Pulmonary artery endothelial cell (primary cell): ENCODE measurements around the gene ZDHHC7. TPM values are rescaled to one million over a fixed set of nuclear protein-coding genes. Genes with fewer than 3 reads are reported as not detected.

Source experiments
- DNase-seq: peaks from one replicate; pipeline ENCODE4 v3.0.0-alpha.2; 2011; ENCODE audit warnings: low read depth, low spot score
- total RNA-seq: library from RNA; depleted of rRNA; stranded (reverse); fragments of >200 nt; gene quantifications from 2 replicates; pipeline ENCODE4 v1.2.3, GENCODE V29; 2014

The ZDHHC7 gene
- total RNA-seq, 1 donor from 2014 or later, result 56.0 TPM

DNA sequence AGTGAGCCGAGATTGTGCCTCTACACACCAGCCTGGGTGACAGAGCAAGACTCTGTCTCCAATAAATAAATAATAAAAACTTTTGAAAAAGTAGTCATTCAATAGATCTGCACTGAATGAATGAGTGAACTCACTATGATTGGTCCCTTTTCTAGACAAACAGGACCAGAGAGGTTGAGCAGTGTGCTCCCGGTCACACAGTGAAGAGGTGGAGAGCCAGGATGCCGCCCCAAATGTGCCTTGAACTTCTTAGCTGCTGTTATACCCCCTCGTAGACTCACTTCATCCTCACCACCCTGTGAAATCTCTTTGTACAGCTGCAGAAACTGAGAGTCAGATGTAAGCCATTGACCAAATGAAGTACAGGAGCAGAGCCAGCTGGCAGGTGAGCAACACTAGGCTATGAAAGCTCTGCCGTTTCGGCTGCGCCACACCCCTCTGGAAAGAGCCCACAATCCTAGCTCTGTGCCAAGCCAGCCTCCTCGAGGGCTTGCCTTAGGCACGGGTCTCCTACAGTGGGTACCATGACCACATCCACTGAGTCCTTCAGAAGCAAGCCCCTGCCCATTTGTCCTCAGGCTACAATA lies 8.4 kb upstream of the ZDHHC7 start:
- no peak for DNase-seq

DNA sequence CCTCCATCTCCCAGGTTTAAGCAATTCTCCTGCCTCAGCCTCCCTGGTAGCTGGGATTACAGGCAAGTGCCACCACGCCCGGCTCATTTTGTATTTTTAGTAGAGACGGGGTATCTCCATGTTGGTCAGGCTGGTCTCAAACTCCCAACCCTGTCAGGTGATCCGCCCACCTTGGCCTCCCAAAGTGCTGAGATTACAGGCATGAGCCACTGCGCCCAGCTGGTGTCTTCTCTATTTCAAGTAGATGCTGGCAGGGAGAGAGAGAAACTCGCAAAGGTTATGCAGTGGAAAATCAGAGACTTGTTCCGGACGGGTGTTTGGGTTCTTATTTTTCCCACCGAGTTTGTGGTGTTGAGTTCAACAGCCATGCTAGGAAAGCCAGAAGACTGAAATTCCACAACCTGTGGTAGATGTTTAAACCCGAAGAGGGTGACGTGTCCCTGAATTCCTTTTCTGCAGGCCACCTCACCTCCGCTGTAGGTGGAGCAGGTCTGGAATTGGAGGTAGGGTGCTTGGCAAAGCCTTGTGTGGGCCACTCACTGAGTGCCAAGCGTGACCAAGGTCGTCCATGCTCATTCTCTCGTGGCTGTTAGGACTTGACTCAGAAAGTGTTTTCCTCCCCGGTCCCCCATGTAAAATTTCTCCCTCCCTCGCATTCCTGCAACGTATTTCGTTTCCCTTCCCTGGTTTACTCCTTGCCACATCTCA lies 7.3 kb upstream of the ZDHHC7 start:
- DNase-seq, result no peak

DNA sequence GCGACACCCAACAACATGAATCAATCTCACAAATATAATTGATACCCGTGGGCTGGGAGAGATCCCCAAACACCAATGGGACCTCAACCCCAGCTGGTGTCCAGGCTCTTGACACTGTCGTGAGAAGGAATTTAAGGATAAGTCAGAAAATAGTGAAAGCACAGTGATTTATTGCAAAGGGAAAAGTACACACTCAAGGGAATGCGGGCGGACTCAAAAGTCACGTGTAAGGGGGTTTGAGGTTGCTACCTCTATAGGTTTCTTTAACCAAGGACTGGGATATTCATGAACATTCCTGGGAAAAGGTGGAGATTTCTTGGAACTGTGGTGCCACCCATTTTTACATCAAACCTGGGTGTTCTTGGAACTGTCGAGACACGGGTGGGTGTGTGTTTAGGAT lies 6.3 kb upstream of the ZDHHC7 start:
- no peak for DNase-seq

DNA sequence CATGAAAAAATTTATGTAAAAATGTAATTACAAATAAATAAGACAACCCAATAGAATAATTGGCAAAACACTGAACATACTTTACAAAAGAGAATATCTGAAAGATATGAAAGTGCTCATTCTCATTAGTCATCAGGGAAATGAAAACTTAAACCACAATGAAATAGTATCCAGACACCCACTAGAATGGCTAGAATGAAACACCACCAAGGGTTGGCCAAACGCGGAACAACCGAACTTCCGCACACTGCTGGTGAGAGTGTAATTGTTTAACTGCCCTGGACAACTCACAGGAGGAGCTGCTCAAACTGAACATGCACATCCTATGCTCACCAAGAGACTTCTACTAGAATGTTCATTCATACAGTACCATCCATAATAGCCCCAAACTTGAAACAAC lies 5.8 kb upstream of the ZDHHC7 start:
- DNase-seq, result no peak

DNA sequence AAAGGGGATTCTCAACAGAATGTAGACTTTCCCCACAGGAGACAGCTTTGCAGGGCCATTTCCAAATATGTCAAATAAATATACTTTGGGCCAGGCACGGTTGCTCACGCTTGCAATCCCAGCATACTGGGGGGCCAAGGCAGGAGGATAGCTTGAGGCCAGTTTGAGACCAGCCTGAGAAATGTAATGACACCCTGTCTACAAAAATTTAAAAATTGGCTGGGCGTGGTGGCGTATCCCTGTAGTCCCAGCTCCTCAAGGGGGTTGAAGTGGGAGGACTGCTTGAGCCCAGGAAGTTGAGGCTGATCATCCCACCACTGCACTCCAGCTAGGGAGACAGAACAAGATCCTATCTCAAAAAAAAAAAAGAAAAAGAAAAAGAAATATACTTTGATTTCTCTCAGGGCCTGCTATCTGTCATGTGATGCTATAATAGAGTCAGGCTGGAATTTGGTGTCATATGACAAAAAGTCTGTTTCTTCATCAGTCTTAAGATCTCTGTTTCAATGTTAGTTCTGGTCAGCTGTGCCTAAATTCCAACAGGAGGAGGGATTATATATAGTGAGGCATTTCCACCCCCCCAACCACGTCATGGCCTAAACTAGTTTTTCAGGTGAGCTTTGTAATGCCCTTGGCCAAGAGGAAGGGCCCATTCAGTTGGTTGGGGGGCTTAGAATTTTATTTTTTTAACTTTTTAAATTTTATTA lies 4.3 kb upstream of the ZDHHC7 start:
- DNase-seq, result no peak

DNA sequence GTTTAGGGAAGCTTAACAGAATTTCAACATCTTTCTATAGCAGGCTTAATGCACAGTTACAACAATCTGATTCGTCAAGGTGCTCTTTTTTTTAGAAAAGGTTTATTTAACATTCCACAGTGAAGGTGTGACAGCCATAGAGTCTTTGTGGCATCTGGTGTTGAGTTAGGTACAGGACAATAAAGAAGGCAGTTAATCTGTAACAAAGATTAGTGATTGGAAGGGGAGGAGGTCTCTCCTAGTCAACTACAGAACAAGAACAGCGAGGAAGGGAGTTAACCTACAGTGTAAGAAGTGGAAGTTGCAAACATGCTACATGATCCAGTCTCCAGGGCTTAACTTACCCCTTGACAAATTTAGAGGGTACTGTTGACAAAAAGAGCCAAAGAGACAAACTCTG lies 3.0 kb upstream of the ZDHHC7 start:
- no peak for DNase-seq

DNA sequence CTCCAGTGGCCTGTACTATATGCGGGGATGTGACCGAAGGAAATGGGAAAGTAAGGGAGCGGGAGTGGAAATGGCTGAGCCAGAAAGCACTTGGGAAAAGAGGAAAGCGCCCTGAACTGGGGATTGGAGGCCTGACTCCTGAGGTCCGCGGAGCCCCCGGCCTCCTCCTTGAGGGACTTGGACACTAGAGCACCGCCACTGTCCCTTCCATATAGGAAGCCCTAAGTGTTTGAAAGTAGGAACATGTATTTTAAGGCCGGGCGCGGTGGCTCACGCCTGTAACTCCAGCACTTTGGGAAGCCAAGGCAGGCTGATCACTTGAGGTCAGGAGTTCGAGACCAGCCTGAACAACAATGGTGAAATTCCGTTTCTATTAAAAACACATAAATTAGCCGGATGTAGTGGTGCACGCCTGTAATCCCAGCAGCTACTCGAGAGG lies 530 bp upstream of the ZDHHC7 start:
- DNase-seq, result no peak

DNA sequence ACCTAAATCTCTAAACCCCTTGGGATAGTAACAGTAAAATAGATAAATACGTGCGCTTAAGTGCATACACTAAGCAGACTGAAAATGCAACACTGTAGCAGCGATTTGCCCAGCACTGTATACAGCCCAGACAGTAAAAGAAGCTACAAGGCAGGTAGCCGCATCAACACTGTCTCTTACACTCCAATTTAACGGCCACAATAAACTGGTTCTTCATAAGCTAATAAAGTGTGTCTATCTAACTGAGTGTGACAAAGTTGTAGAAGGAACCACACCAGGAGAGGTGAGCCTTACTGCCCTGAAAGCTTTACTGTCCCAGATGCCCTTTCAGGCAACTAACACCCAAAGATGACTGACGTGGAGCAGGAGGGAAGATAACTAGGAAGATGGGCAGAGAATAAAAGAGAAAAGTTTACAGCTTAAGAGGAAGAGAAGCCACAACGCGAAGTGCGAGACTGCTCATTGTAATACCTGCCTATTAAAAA lies 847 bp downstream of the ZDHHC7 start:
- DNase-seq, result no peak

DNA sequence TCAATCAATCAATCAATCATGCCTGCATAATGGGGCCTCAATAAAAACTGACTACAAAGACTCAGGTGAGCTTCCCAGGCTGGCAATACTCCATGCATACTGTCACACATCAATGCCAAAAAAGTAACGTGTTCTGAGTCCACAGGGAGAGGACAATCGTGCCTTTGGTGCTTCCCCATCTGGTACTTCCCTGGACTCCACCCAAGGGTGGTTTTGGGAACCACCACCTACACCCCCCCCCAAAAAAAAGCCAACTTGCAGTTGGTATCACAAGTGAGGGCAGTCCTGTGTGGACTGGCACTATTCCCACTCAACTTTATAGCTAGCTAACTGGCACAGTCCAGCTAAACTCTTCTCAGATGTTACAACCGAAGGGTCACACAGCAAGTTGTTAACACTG lies 3.1 kb downstream of the ZDHHC7 start:
- DNase-seq, result no peak

DNA sequence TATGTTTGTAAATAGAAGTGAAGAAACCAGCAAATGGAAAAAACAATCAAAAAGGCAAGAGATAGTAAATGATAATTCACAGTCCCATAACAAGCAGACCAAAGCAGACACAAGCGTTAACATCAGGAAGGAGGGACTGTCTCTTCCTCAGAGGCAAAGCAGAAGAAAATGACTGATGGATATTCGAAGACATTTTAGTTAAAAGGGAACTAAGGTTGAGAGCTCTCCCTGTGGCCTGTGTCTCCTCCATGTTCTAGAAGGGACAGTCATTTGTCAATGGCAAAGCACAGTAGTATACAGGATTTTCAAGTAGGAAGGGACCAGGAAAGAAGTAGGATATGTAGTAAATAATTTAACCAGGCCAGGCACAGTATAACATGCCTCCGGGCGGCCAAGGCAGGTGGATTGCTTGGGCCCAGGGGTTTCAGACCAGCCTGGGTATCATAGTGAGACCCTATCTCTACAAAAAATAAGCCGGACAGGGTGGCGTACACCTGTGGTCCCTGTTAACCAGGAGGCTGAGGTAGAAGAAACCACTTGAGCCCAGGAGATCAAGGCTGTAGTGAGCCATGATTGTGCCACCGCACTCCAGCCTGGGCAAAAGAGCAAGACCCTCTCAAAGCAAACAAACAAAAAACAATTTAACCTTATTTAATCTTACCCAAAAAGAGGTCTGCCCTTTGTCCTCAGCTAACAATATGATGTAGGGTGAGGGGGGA lies 3.7 kb downstream of the ZDHHC7 start:
- DNase-seq, result no peak

DNA sequence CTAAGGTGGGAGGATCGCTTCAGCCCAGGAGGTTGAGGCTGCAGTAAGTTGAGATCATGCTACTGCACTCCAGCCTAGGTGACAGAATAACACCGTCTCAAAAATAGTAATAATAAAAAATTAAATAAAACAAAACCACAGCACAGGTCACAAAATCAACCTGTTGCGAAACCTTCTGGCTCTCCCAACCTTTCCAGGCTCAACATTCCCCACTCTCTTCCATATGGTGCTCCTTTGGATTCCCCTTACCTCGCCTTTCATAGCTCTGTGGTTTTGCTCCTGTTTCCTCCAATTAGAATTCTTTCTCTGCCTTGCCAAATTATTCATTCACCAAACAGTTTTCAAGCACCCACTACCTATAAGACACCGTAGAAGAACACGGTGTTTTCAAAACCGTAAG lies 4.7 kb downstream of the ZDHHC7 start:
- no peak for DNase-seq

DNA sequence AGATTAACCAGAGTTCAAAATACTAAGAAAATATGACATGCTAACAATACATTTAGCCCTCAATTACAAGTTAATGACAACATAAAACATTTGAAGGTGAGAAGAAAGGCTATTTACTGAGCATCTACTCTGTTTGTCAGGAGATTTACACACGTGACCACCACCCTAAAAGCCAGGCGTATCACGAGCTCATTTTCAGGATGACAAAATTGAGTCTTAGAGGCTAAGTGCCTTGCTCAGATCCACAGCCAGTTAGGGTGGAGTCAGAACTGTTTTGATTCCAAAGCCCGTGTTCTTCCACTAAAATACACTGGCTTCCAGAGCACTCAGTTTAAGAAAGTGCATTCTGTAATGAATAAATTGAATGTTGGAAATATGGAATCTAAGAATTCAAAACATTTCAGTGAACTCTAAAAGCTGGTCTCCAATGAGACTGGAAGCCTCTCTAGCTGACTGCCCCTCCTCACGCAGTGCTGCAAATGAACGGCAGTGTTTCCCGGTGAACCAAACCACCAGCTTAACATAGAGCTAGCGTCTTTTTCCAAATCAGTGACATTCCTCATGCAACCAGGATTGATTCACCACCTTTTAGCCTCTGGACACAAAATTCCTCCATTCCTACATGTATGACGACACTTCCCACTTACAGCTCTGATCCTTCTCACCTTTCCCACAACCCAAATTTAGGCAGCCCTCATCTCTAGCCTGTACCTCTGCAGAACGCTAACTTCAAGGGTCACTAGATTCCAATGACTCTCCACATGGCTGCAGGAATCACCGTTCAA lies 5.9 kb downstream of the ZDHHC7 start:
- DNase-seq, result no peak

DNA sequence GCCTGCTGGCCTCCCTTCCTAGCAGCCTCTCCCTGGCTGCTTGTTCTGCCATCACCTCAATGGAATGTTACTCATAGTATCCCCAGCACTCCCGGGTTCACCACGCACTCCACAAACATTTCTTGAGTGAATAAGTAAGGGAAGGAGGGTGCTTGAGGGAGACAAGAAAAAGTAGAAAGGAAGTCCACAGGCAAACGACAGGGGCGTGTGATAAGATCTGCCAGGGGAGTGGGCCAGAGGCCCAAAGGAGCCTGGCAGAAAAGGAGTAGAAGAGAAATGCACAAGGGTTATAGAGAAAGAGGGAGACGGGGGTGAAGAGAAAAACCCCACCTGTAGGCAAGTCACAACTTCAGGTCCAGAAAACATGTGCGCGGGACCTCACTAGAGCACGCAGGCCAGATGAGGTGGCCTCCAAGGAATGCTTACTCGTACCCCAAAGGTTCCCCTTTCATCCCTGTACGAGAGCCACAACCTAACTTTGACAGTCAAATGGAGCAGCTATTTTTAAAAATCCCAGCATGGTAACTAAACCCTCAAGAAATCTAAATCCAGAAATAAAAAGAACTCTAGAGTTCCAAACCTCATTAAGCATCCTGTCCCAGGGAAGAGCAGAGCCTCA lies 6.6 kb downstream of the ZDHHC7 start:
- no peak for DNase-seq

DNA sequence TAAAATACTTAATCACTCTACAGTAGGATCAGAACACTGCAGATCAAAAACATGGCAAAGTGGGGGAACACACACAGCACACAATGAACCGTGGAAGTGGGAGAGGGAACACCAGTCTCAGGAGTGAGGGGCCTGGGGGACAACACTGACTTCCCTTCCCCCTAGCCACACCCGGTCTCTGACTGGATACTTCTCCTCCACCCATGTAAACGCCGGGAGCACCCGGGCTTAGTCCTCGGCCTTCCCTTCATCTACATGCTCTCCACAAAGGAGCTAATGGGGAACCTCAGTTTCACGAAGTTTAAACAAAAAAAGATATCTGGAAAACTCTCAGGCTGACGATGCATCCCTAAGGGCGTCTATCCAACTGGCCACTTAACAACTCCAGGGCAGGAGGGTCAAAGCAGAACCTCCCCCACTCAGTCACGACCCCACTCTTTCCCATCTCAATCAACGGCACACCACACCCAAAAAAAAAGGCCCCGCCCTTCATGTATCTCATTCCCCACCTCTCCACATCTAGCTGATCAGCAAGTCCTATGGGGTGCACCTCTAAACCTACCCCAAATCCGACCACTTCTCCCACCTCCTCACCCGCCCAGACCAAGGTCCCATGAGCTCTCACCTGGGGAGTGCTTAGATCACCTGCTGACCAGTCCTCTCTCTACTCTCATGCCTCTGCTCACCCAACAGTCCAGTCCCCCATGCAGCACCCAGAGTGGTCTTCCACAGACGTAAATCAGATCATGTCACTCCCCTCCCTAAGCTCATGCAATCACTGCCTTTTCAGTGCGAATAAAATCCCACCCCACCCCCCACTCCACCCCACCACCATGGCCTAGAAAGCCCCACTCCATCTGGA lies 7.4 kb downstream of the ZDHHC7 start:
- no peak for DNase-seq

DNA sequence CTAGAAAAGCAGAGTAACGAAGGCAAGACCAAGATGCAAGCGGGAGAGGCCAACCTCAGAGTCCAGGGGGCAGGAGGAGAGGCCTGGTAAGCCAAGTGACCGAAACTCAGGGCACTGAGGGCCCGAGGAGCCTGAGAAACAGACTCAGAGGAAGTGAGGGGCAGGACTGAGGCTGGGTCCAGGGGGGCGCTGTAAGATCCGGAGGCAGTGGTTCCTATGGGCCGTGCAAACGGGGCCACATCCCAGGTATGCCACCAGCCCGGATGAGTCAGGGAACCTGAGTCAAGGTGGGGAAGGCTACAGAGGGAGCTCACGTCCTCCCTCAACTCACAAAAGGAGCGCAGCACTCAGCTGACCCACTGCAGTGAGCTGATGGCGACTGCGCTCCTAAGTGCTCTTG lies 8.3 kb downstream of the ZDHHC7 start:
- no peak for DNase-seq

DNA sequence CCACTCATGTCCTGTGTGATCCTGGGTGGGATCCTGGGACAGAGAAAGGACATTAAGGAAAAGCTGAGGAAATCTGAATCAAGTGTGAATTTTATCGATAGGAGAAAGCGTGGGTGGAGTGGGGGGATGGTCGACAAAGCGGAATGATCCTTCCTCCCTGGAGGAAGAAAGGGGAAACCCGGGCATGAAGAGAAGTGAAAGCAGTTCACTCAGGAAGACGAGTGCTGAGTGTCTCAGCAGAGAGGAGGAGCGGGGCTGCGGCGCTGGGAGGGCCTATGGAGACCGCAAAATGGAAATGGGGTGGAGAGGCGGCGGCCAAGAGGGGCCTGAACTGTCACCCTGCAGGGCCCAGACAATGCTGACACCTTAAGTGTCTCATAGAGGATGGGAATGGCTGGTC lies 8.7 kb downstream of the ZDHHC7 start:
- no peak for DNase-seq

DNA sequence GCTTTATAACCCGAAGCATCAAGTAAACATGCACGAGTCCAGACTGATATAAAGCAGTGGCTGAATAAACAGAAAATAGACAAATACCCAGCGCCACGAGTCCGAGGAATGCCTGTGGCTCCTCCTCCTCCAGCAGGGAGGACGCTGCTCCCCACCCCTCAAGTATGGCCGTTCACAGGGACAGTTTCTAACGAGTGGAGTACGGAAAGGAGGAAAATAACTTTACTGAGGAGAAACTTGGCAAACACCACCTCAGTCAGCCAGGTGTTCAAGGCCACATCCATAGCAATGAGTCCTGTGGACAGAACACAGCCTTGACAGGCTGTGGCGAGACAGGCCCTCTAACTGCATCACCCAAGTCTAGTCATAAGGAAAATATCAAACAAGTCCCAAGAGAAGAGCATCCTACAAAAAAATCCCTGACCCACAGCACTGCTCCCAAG lies 9.2 kb downstream of the ZDHHC7 start:
- no peak for DNase-seq

DNA sequence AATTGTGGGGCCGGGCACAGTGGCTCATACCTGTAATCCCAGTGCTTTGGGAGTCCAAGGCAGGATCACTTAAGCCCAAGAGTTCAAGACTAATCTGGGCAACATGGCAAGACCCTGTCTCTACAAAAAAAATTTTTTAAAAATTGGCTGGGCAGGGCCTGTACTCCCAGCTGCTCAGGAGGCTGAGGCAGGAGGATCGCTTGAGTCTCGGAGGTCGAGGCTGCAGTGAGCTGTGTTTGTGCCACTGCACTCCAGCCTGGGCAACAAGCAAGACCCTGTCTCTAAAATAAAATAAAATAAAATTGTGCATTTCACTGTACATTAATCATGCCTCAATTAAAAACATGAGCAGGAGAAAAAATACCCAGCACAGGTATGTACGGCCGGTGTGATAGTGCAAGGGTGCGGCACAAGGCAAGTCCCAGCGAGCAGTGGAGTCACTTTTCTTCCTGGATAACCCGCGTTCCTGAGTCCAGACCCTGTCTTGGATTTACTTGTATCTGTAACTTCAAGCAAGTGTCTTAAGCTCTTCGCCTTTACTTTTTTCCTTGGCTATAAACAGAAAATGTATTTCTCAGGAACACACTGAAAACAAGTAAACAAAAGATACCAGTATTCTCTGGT lies 11.4 kb downstream of the ZDHHC7 start:
- DNase-seq, result no peak

DNA sequence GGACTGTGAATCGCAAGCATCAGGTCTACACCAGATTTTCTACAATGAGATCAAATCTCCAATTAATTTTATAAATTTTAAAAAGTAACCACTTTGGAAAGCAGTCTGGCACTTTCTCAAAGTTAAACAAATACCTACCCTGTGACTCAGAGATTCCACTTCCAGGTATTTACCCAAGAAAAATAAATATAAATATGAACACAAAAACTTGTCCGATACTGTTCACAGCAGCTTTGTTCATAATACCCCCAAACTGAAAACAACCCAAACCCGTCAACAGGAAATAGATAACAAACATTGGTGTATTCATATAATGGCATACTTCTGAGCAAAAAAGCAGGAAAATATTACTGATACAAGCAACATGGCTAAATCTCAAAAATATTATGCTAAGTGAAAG lies 12.1 kb downstream of the ZDHHC7 start:
- peak; percentile 22 for DNase-seq
